ENCODE results near the gene ELAVL4. TPM values are rescaled to one million over a fixed set of nuclear protein-coding genes. Genes with fewer than 3 reads are reported as not detected.

Gene ELAVL4
- total RNA-seq, 4 donors from 2014 or later = 1.2 TPM; not detected in 3

DNA sequence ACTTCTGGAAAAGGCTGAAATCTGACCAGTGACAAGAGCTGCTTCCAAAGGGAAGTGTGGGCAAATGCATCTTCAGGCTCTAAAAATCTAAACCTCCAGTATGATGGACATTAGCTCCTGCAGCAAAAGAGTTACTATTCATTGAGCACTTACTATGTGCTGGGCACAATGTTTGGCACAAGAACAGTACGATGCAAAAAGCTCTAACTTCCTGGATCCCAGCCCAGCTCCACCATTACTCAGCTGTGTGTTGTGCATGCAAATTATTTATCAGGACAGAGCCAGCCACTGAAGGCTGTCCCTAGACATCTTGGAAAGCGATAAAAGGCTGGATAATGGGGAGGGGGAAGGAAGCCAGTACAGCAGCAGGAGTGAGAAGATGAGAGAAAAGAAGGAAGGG is 143.5 kb downstream of the ELAVL4 start:
- H3K27ac ChIP-seq = no peak overlapping the region
- intact Hi-C loops (cut with DNase I; ENCODE audit: low total_unique reads) = no loop called here

More for the DNA sequence above, 143.5 kb downstream of the ELAVL4 start:
- H3K9me3 ChIP-seq = no peaks in the 10 kb centered on the region
- H3K36me3 ChIP-seq = no peaks in the 10 kb centered on the region
- H3K27me3 ChIP-seq = no peaks in the 10 kb centered on the region
- TF ChIP-seq CTCF (IDR thresholded peaks at IDR 0.05) (no peak), POLR2A (IDR thresholded peaks at IDR 0.05) (no peak)
- no peaks in the 10 kb centered on the region for H3K4me1 ChIP-seq
- DNase-seq = no peak
- no peak overlapping the region for H3K4me3 ChIP-seq

Other genes with a start within 250 kb of the ELAVL4 start
- 1 to 10 TPM in 1 of 4 donors, under 1 TPM in 1, not detected in 2; 0.85 to 1.9 TPM for gene AGBL4, start 85.0 kb upstream of the ELAVL4 start, total RNA-seq

All from uterus (tissue), 4 donors.